DMS53 treated with DMSO at 0.1 percent for 48 hours (cell line): ENCODE data around the gene TCOF1.

Experiments
- DNase-seq: peaks from one replicate; lab custom pipeline; 2025; ENCODE audit not compliant: unreplicated experiment; lab: John Stamatoyannopoulos, UW

Gene TCOF1

GRCh38 chr5:150446088-150446487 is 88.6 kb downstream of the TCOF1 start:
- DNase-seq, result no peak

GRCh38 chr5:150446583-150446982 is 89.1 kb downstream of the TCOF1 start:
- DNase-seq, result no peak

- no peak for DNase-seq
These were observed 89.7 kb downstream of the TCOF1 start for GRCh38 chr5:150447188-150447587.

- no peak for DNase-seq
These were observed 90.8 kb downstream of the TCOF1 start for GRCh38 chr5:150448334-150448733.

GRCh38 chr5:150448952-150449516 is 91.5 kb downstream of the TCOF1 start:
- DNase-seq, result no peak
